GM19395 (cell line): ENCODE results near the gene KLHL28.

Source experiments
- ATAC-seq: cut with Tn5 transposase; IDR thresholded peaks from one replicate; pipeline ENCODE4 v1.9.1; 2021; ENCODE audit warnings: mild to moderate bottlenecking, moderate library complexity; ENCODE audit not compliant: unreplicated experiment

Gene KLHL28

GRCh38 chr14:44897041-44897844, 64.5 kb downstream of the KLHL28 start:
- peak; percentile 93 for ATAC-seq

GRCh38 chr14:44896275-44897040, 65.3 kb downstream of the KLHL28 start:
- ATAC-seq = peak; percentile 16

- ATAC-seq = no peak
Observed at GRCh38 chr14:44895716-44896115, 66.0 kb downstream of the KLHL28 start.

- no peak for ATAC-seq
Observed at GRCh38 chr14:44893535-44893934, 68.2 kb downstream of the KLHL28 start.

- peak; percentile 33 for ATAC-seq
Observed at GRCh38 chr14:44891726-44892372, 69.9 kb downstream of the KLHL28 start.

GRCh38 chr14:44889595-44890471, 71.9 kb downstream of the KLHL28 start:
- no peak for ATAC-seq

- ATAC-seq = no peak
Observed at GRCh38 chr14:44887596-44887955, 74.2 kb downstream of the KLHL28 start.

- no peak for ATAC-seq
Observed at GRCh38 chr14:44886860-44887595, 74.7 kb downstream of the KLHL28 start.

GRCh38 chr14:44880791-44881190, 81.0 kb downstream of the KLHL28 start:
- no peak for ATAC-seq
